ENCODE measurements around the gene NFYB. TPM values are rescaled to one million over a fixed set of nuclear protein-coding genes. Genes with fewer than 3 reads are reported as not detected.

The NFYB gene
- total and polyA plus RNA-seq, 9 of the 15 experiments (the other 6 are each of a cell fraction or from before 2014, with no cell fraction given) = 14.5 to 51.5 (median 32.3) TPM

DNA sequence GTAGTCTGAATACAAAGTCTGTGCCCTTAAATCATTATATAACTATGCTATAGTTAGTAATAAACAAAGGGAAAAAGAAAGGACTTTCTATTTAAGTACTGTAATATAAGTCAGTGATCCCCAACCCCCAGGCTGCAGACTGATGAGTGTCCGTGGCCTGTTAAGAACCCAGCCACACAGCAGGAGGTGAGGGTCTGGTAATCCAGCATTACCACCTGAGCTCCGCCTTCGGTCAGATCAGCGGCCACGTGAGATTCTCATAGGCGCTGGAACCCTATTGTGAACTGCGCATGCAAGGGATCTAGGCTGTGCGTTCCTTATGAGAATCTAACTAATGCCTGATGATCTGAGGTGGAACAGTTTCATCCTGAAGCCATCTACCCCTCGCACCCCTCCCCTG lies 15.7 kb downstream of the NFYB start (continued):
- TF ChIP-seq MXD1 (CRISPR knock-in tag; IDR thresholded peaks at IDR 0.05; ENCODE audit: borderline replicate concordance, poor library complexity, severe bottlenecking) (no peak), ZBTB7A (IDR thresholded peaks at IDR 0.05; ENCODE audit: borderline replicate concordance, control insufficient read depth, low read depth, low read length) (no peak), PYGO2 (tag; IDR thresholded peaks at IDR 0.05) (no peak), ZNF512 (tag; IDR thresholded peaks at IDR 0.05) (no peak), LARP7 (IDR thresholded peaks at IDR 0.05) (no peak)

- H3K4me3 ChIP-seq = no peak overlapping the region
- no peak for FAIRE-seq
- POLR2A ChIA-PET = interaction anchor here (1.1 kb wide), 1 partner anchor 17 kb away, joined by 3 read pairs; the partner anchor contains the start of gene NFYB
- BruUV-seq (replicated peaks) = no TSS peak
- no peak overlapping the region for H2AFZ ChIP-seq (ENCODE audit: low read depth, low read length)
- intact Hi-C loops (cut with micrococcal nuclease) = no loop called here
- CTCF ChIA-PET (ENCODE audit: low intra/inter-chr PET ratio) = no interaction called here
- no peak for ATAC-seq
- in situ Hi-C loops (cut with MboI) = no loop called here
- H4K20me1 ChIP-seq (replicated peaks; ENCODE audit: control insufficient read depth, insufficient read depth, low read length) = no peaks in the 10 kb centered on the region
- no peaks in the 10 kb centered on the region for H3K4me1 ChIP-seq (replicated peaks in 1 of 2; ENCODE audit: control insufficient read depth in 2 of 2, insufficient read depth in 2 of 2, low read length in 2 of 2)
- no peaks in the 10 kb centered on the region for H3K27me3 ChIP-seq (ENCODE audit: control insufficient read depth in 2 of 2, insufficient read depth in 2 of 2, low read length in 2 of 2)
- TF ChIP-seq SMC3 (conservative IDR thresholded peaks at IDR 0.05; ENCODE audit: insufficient read depth, low read depth, low read length) (no peak), RB1 (IDR thresholded peaks at IDR 0.05; ENCODE audit: low read depth) (no peak), SP2 (IDR thresholded peaks at IDR 0.05; ENCODE audit: extremely low read depth, low read depth, low read length, poor library complexity, severe bottlenecking) (no peak), ZNF282 (CRISPR knock-in tag; IDR thresholded peaks at IDR 0.05) (no peak), LCOR (CRISPR knock-in tag; IDR thresholded peaks at IDR 0.05) (no peak), MTA3 (IDR thresholded peaks at IDR 0.05; ENCODE audit: borderline replicate concordance) (no peak), ZKSCAN1 (IDR thresholded peaks at IDR 0.05; ENCODE audit: low read depth, low read length) (no peak), ZNF143 (CRISPR knock-in tag; IDR thresholded peaks at IDR 0.05) (no peak), ATF7 (IDR thresholded peaks at IDR 0.05) (no peak), ZNF232 (CRISPR knock-in tag; IDR thresholded peaks at IDR 0.05) (no peak)
- TF ChIP-seq, protein P1, sequence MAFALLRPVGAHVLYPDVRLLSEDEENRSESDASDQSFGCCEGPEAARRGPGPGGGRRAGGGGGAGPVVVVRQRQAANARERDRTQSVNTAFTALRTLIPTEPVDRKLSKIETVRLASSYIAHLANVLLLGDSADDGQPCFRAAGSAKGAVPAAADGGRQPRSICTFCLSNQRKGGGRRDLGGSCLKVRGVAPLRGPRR (CRISPR knock-in tag; IDR thresholded peaks at IDR 0.05) = no peak
- H3K9me1 ChIP-seq (ENCODE audit: control insufficient read depth, insufficient read depth, low read length) = no peaks in the 10 kb centered on the region
- no peak for DNase-seq (ENCODE audit: extremely low read depth in 1 of 4, low spot score in 3 of 4)
- no peak overlapping the region for H3K9ac ChIP-seq (ENCODE audit: insufficient read depth in 1 of 2, low read depth in 2 of 2, low read length in 2 of 2)
- no peak overlapping the region for H3K27ac ChIP-seq (ENCODE audit: extremely low read depth, low read depth, low read length)
- no peaks in the 10 kb centered on the region for H3K9me3 ChIP-seq (replicated peaks; ENCODE audit: control insufficient read depth, insufficient read depth, low read depth, low read length)
- H3K4me2 ChIP-seq (ENCODE audit: insufficient read depth, low read length) = no peak overlapping the region
- peaks cover 65% of the 10 kb centered on the region for H3K36me3 ChIP-seq (ENCODE audit: control insufficient read depth, insufficient read depth, low read length)
- no peaks in the 10 kb centered on the region for H3K79me2 ChIP-seq (ENCODE audit: control insufficient read depth, insufficient read depth, low read length)
Measured at GRCh38 chr12:104121001-104121400, 17.0 kb downstream of the NFYB start.

Measured in K562 (cell line).